ENCODE measurements around the gene FAR2. TPM values are rescaled to one million over a fixed set of nuclear protein-coding genes. Genes with fewer than 3 reads are reported as not detected.
"Not testable (repeated sequence)": the region's sequence is repeated elsewhere in the genome, so short reads cannot be mapped to it uniquely, and the experiment has no call there.

Gene FAR2
- total and polyA plus RNA-seq, 2 donors, result 8.3 to 18.6 TPM

GRCh38 chr12:29240441-29240840, 91.4 kb downstream of the FAR2 start:
- 83% methylated on average over 2 of the region's 2 CpGs for WGBS

GRCh38 chr12:29241821-29242591, 92.9 kb downstream of the FAR2 start:
- Histone ChIP-seq H3K27ac (ENCODE audit: low read depth) (no peak overlapping the region), H3K4me3 (ENCODE audit: low read depth, low read length) (no peak overlapping the region), H3K4me1 (ENCODE audit: insufficient read depth) (peaks cover 1% of the 10 kb centered on the region), H3K36me3 (ENCODE audit: insufficient read depth) (no peaks in the 10 kb centered on the region)
- WGBS, result 38% methylated on average over 7 of the region's 7 CpGs
- no peak for DNase-seq (ENCODE audit: extremely low spot score)

More at GRCh38 chr12:29240441-29240840, 91.4 kb downstream of the FAR2 start:
- Histone ChIP-seq H3K27ac (ENCODE audit: low read depth) (no peak overlapping the region), H3K4me1 (ENCODE audit: insufficient read depth) (peaks cover 1% of the 10 kb centered on the region), H3K36me3 (ENCODE audit: insufficient read depth) (no peaks in the 10 kb centered on the region), H3K4me3 (ENCODE audit: low read depth, low read length) (no peak overlapping the region)
- DNase-seq (ENCODE audit: extremely low spot score), result no peak

DNA sequence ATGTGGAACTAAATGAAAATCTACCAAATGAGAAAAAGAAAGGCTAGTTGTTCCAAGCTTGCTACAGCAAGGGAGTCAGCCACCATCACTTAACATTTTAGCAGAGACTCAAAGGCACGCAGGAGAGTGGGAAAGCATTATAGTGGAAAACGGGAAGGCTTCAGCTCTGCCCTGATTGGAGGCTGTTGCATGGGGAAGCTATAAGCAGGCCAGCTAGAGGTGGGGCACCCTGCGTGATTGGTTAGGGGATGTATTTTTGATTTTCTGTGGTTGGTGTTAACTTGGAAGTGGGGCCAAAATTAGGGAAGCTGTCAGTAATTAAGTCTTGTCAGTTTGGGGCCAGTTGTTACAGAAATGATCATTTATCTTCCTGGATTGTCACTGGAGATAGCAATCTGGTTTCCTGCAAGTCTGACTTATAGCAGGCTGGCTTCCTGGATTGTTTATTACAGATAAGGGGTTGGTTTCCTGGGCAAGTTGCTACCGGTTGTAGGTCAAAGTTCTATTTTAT, 93.9 kb downstream of the FAR2 start:
- DNase-seq (ENCODE audit: extremely low spot score), result no peak
- Histone ChIP-seq H3K4me1 (ENCODE audit: insufficient read depth) (peaks cover 1% of the 10 kb centered on the region), H3K36me3 (ENCODE audit: insufficient read depth) (no peaks in the 10 kb centered on the region), H3K27ac (ENCODE audit: low read depth) (no peak overlapping the region), H3K4me3 (ENCODE audit: low read depth, low read length) (no peak overlapping the region)
- WGBS, result 62% methylated on average over 4 of the region's 4 CpGs

DNA sequence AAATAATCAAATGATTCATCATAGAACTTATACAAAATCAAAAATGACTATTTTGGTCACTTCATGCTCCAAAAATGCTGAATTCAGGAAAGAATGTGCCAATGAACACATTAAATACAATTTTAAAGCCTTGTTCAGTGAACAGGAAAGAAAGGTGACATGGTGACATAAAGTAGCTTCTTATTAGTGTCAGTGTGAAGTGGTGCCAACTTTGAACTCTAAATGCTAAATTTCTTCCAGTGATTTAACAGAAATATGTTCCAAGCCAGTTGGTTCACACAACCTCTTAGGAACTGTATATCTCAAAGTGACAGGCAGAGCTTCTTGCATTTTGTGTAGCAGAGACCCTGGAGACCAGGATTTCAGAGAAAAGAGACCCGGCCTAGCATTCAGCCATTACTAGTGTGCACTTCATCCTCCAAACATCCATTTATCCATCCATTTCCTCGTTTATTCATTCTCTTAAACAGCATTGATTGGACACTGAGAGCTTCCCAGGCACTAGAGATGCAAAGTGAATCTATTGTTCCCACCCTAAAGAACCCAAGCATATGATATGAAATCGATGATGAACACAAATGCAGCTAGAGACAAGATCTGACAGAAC, 95.2 kb downstream of the FAR2 start:
- 93% methylated on average over 3 of the region's 3 CpGs for WGBS
- Histone ChIP-seq H3K36me3 (ENCODE audit: insufficient read depth) (no peaks in the 10 kb centered on the region), H3K4me3 (ENCODE audit: low read depth, low read length) (no peak overlapping the region), H3K27ac (ENCODE audit: low read depth) (no peak overlapping the region), H3K4me1 (ENCODE audit: insufficient read depth) (peaks cover 1% of the 10 kb centered on the region)
- DNase-seq (ENCODE audit: extremely low spot score), result no peak

DNA sequence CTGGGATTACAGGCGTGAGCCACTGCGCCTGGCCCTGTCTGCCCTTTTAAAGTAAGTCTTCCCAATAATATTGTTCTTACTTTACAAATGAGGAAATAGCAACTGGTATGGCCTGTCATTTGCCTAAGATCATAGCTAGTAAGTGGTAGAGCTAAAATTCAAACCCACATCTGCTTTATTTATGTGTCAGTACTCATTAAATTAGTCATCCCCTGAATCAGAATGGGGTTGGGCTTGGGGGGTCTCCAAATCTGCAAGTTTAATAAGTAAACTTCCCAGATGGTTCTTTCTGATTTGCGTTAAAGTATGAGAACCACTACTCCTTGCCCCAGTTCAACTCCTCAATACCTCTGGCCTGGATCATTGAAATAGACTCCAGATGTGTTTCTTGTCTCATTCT, 96.2 kb downstream of the FAR2 start:
- no peak for DNase-seq (ENCODE audit: extremely low spot score)
- Histone ChIP-seq H3K27ac (ENCODE audit: low read depth) (no peak overlapping the region), H3K4me1 (ENCODE audit: insufficient read depth) (peaks cover 1% of the 10 kb centered on the region), H3K4me3 (ENCODE audit: low read depth, low read length) (no peak overlapping the region), H3K36me3 (ENCODE audit: insufficient read depth) (no peaks in the 10 kb centered on the region)
- WGBS, result 89% methylated on average over 3 of the region's 3 CpGs

DNA sequence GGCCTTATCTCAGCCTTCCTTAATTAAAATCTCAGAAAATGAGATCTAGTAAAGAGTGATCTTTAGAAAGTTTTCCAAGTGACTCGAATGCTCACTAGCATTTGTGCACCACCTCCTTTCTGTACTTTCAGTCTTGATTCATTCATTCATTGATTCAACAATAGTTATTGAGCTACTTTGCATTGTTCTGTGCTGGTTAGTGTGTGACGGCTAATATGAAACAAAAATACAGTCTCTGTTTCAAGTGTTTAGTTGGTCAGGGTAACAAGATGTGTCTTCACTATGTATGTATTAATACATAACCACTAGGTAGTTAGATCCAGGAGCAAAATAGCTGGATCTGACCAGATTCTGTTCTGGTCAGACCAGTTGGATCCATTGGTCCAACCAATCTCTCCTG, 100.9 kb downstream of the FAR2 start:
- H3K36me3 ChIP-seq (ENCODE audit: insufficient read depth), result no peaks in the 10 kb centered on the region
- no peak overlapping the region for H3K27ac ChIP-seq (ENCODE audit: low read depth)
- no peak overlapping the region for H3K4me3 ChIP-seq (ENCODE audit: low read depth, low read length)
- H3K4me1 ChIP-seq (ENCODE audit: insufficient read depth), result no peaks in the 10 kb centered on the region
- no peak for DNase-seq (ENCODE audit: extremely low spot score)
- WGBS, result 93% methylated on average over 2 of the region's 2 CpGs

DNA sequence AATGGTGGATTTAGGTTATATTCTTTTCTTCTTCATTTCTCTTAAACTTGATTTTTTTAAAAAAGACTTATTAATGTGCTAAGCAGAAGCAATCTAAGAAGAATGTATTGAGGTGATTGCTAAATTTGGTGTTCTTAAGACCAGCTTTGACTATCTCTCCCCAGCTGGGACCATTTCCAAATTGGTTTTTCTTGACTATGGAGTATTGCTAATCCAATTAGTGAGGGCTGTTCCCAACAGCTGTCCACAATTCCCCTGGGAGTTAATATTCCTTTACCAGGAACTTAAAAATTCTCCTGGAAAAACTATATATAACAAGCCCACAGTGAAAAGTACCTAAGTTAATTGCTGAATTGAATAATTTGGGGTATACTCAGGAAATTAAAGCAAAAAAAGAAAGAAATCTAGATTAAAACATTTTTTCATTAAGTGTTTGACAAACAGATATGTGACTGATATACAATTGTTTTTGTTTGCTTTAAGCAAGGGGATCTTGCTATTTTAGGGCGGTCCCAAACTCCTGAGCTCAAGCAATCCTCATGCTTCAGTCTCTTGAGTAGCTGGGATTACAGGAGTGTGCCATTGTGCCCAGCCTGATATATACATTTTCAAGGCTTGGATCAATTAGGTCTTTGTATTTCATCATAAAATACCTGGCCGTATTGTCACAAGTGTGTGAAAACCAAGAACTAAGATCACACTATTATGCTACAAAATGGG, 105.0 kb downstream of the FAR2 start:
- H3K4me3 ChIP-seq (ENCODE audit: low read depth, low read length), result no peak overlapping the region
- H3K36me3 ChIP-seq (ENCODE audit: insufficient read depth), result no peaks in the 10 kb centered on the region
- 96% methylated on average over 2 of the region's 2 CpGs for WGBS
- H3K27ac ChIP-seq (ENCODE audit: low read depth), result no peak overlapping the region
- H3K4me1 ChIP-seq (ENCODE audit: insufficient read depth), result no peaks in the 10 kb centered on the region
- no peak for DNase-seq (ENCODE audit: extremely low spot score)

- H3K4me1 ChIP-seq (ENCODE audit: insufficient read depth), result no peaks in the 10 kb centered on the region
- H3K4me3 ChIP-seq (ENCODE audit: low read depth, low read length), result no peak overlapping the region
- no peak overlapping the region for H3K27ac ChIP-seq (ENCODE audit: low read depth)
- DNase-seq (ENCODE audit: extremely low spot score), result no peak
- H3K36me3 ChIP-seq (ENCODE audit: insufficient read depth), result no peaks in the 10 kb centered on the region
Observed at GRCh38 chr12:29255042-29255441, 106.0 kb downstream of the FAR2 start.

DNA sequence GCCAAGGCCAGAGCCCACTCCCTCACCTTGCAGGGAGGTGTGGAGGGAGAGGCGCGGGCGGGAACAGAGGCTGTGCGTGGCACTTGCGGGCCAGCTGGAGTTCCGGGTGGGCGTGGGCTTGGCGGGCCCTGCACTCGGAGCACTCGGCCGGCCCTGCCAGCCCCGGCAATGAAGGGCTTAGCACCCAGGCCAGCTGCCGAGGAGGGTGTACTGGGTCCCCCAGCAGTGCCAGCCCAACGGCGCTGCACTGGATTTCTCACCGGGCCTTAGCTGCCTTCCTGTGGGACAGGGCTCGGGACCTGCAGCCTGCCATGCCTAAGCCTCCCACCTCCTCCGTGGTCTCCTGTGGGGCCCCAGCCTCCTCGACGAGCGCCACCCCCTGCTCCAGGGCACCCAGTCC, 107.5 kb downstream of the FAR2 start:
- 92% methylated on average over 21 of the region's 21 CpGs for WGBS
- Histone ChIP-seq H3K4me3 (ENCODE audit: low read depth, low read length) (no peak overlapping the region), H3K4me1 (ENCODE audit: insufficient read depth) (no peaks in the 10 kb centered on the region), H3K27ac (ENCODE audit: low read depth) (no peak overlapping the region), H3K36me3 (ENCODE audit: insufficient read depth) (no peaks in the 10 kb centered on the region)
- no peak for DNase-seq (ENCODE audit: extremely low spot score)

DNA sequence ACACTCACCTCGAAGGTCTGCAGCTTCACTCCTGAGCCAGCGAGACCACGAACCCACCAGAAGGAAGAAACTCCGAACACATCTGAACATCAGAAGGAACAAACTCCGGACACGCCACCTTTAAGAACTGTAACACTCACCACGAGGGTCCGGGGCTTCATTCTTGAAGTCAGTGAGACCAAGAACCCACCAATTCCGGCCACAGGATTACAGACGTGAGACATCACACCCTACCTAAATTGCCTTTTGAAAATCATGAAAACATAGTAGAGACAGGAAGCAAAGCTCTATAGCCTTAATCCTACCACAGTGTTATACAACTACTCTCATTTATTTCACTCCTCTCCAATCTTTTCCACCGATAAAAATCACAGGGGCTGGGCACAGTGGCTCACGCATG, 108.6 kb downstream of the FAR2 start:
- H3K36me3 ChIP-seq (ENCODE audit: insufficient read depth); H3K4me1 ChIP-seq (ENCODE audit: insufficient read depth); H3K27ac ChIP-seq (ENCODE audit: low read depth); DNase-seq (ENCODE audit: extremely low spot score); H3K4me3 ChIP-seq (ENCODE audit: low read depth, low read length): not testable (repeated sequence)
- WGBS, result 91% methylated on average over 12 of the region's 12 CpGs

- Histone ChIP-seq H3K4me3 (ENCODE audit: low read depth, low read length) (no peak overlapping the region), H3K27ac (ENCODE audit: low read depth) (no peak overlapping the region), H3K36me3 (ENCODE audit: insufficient read depth) (no peaks in the 10 kb centered on the region), H3K4me1 (ENCODE audit: insufficient read depth) (no peaks in the 10 kb centered on the region)
- DNase-seq (ENCODE audit: extremely low spot score), result no peak
Observed at GRCh38 chr12:29264424-29264823, 115.3 kb downstream of the FAR2 start.

DNA sequence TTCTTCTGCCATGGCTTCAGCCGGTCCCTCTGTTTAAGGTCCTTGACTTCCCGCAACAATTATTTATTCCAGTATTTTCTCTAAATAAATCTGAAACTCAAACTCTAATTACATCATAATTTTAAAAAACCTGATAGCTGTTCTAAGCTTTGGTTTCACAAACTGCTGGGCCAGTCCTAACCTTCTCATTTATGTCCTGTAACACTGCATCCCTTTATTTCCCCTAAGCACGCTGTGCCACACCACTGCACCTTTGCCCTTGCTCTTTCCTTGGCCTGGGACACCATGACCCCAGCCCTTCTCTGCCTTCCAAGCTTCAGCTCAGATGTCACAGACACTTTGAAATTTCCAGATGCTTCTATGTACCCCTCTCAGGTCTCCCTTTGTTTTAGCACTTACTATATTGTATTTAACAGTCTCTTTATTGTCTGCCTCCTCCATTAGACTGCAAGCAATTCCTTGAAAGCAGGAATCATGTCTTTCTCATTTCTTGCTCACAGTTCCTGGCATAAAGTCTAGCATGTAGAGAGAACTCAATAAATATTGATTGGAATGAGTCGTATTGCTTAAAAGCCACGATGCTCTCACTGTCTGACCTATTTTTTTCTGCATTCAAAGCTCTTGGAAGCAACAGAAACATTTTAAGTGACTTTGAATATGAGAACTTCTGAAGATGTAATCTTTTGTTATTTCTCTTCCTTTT, 120.8 kb downstream of the FAR2 start:
- H3K4me3 ChIP-seq (ENCODE audit: low read depth, low read length), result no peak overlapping the region
- no peaks in the 10 kb centered on the region for H3K36me3 ChIP-seq (ENCODE audit: insufficient read depth)
- no peaks in the 10 kb centered on the region for H3K4me1 ChIP-seq (ENCODE audit: insufficient read depth)
- no peak overlapping the region for H3K27ac ChIP-seq (ENCODE audit: low read depth)
- DNase-seq (ENCODE audit: extremely low spot score), result no peak
- WGBS, result 91% methylated on average over 5 of the region's 5 CpGs

DNA sequence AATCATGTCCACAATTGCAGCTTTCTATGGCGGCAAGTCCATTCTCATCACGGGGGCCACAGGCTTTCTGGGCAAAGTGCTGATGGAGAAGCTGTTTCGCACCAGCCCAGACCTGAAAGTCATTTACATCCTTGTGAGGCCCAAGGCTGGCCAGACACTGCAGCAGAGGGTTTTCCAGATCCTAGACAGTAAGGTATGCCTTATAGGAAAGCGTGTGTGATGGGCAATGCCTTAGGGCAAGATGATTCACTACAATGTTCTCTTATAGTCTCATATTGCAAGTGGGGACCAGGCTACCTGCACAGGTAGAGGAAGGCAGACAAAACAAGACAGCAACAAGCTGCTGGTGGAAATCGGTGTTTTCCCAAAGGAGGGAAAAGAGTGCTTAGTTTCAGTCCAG, 121.4 kb downstream of the FAR2 start:
- no peaks in the 10 kb centered on the region for H3K36me3 ChIP-seq (ENCODE audit: insufficient read depth)
- H3K4me1 ChIP-seq (ENCODE audit: insufficient read depth), result no peaks in the 10 kb centered on the region
- H3K4me3 ChIP-seq (ENCODE audit: low read depth, low read length), result no peak overlapping the region
- no peak overlapping the region for H3K27ac ChIP-seq (ENCODE audit: low read depth)
- 94% methylated on average over 5 of the region's 5 CpGs for WGBS
- DNase-seq (ENCODE audit: extremely low spot score), result no peak
